ENCODE measurements around the gene VPREB3. TPM values are rescaled to one million over a fixed set of nuclear protein-coding genes. Genes with fewer than 3 reads are reported as not detected.

Gene VPREB3
- total RNA-seq, 2 donors from 2014 or later = not detected

GRCh38 chr22:23722724-23723123 is 31.5 kb downstream of the VPREB3 start:
- Histone ChIP-seq H3K36me3 (no peaks in the 10 kb centered on the region), H3K9me3 (no peaks in the 10 kb centered on the region), H3K4me1 (replicated peaks) (no peaks in the 10 kb centered on the region), H3K27me3 (replicated peaks; ENCODE audit: insufficient read depth) (no peaks in the 10 kb centered on the region), H3K4me3 (no peak overlapping the region), H3K27ac (no peak overlapping the region)
- 85% methylated on average over 2 of the region's 2 CpGs for WGBS
- TF ChIP-seq POLR2A (IDR thresholded peaks at IDR 0.05) (no peak), POLR2AphosphoS5 (IDR thresholded peaks at IDR 0.05) (no peak)
- TF ChIP-seq, protein P1, sequence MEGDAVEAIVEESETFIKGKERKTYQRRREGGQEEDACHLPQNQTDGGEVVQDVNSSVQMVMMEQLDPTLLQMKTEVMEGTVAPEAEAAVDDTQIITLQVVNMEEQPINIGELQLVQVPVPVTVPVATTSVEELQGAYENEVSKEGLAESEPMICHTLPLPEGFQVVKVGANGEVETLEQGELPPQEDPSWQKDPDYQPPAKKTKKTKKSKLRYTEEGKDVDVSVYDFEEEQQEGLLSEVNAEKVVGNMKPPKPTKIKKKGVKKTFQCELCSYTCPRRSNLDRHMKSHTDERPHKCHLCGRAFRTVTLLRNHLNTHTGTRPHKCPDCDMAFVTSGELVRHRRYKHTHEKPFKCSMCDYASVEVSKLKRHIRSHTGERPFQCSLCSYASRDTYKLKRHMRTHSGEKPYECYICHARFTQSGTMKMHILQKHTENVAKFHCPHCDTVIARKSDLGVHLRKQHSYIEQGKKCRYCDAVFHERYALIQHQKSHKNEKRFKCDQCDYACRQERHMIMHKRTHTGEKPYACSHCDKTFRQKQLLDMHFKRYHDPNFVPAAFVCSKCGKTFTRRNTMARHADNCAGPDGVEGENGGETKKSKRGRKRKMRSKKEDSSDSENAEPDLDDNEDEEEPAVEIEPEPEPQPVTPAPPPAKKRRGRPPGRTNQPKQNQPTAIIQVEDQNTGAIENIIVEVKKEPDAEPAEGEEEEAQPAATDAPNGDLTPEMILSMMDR (IDR thresholded peaks at IDR 0.05) = no peak
- DNase-seq (ENCODE audit: low spot score) = no peak
- intact Hi-C loops (cut with DNase I) = no loop called here

- 55% methylated on average over 4 of the region's 4 CpGs for WGBS
- TF ChIP-seq, protein P1 (IDR thresholded peaks at IDR 0.05) = no peak
- no peak for TF ChIP-seq POLR2AphosphoS5 (IDR thresholded peaks at IDR 0.05)
- TF ChIP-seq POLR2A (IDR thresholded peaks at IDR 0.05) = no peak
- Histone ChIP-seq H3K27me3 (replicated peaks; ENCODE audit: insufficient read depth) (no peaks in the 10 kb centered on the region), H3K36me3 (no peaks in the 10 kb centered on the region), H3K9me3 (no peaks in the 10 kb centered on the region), H3K4me1 (replicated peaks) (no peaks in the 10 kb centered on the region), H3K4me3 (no peak overlapping the region), H3K27ac (no peak overlapping the region)
- intact Hi-C loops (cut with DNase I) = no loop called here
- no peak for DNase-seq (ENCODE audit: low spot score)
Measured at GRCh38 chr22:23722160-23722559, 32.1 kb downstream of the VPREB3 start.

- WGBS = 53% methylated on average over 6 of the region's 6 CpGs
- no peaks in the 10 kb centered on the region for H3K9me3 ChIP-seq
- intact Hi-C loops (cut with DNase I) = no loop called here
- no peak overlapping the region for H3K4me3 ChIP-seq
- no peaks in the 10 kb centered on the region for H3K4me1 ChIP-seq (replicated peaks)
- no peaks in the 10 kb centered on the region for H3K36me3 ChIP-seq
- no peak for DNase-seq (ENCODE audit: low spot score)
- no peak for TF ChIP-seq POLR2A (IDR thresholded peaks at IDR 0.05)
- no peak for TF ChIP-seq POLR2AphosphoS5 (IDR thresholded peaks at IDR 0.05)
- TF ChIP-seq, protein P1 (IDR thresholded peaks at IDR 0.05) = no peak
- no peaks in the 10 kb centered on the region for H3K27me3 ChIP-seq (replicated peaks; ENCODE audit: insufficient read depth)
- no peak overlapping the region for H3K27ac ChIP-seq
Measured at GRCh38 chr22:23720855-23721254, 33.4 kb downstream of the VPREB3 start.

GRCh38 chr22:23718371-23719165 is 35.7 kb downstream of the VPREB3 start:
- Histone ChIP-seq H3K36me3 (no peaks in the 10 kb centered on the region), H3K4me1 (replicated peaks) (no peaks in the 10 kb centered on the region), H3K27me3 (replicated peaks; ENCODE audit: insufficient read depth) (no peaks in the 10 kb centered on the region), H3K4me3 (no peak overlapping the region), H3K27ac (no peak overlapping the region), H3K9me3 (no peaks in the 10 kb centered on the region)
- WGBS = 82% methylated on average over 17 of the region's 17 CpGs
- intact Hi-C loops (cut with DNase I) = loop anchor here (10.0 kb wide), 1 partner anchor 436 kb away; no protein-coding TSS in a partner anchor
- DNase-seq (ENCODE audit: low spot score) = no peak
- TF ChIP-seq POLR2AphosphoS5 (IDR thresholded peaks at IDR 0.05) = no peak

- peak; percentile 81 for DNase-seq (ENCODE audit: low spot score)
- H3K4me1 ChIP-seq (replicated peaks) = no peaks in the 10 kb centered on the region
Measured at GRCh38 chr22:23716811-23717801, 37.1 kb downstream of the VPREB3 start.

More at GRCh38 chr22:23716811-23717801, 37.1 kb downstream of the VPREB3 start:
- peak overlapping the region; percentile 49 to 72 for H3K27ac ChIP-seq
- TF ChIP-seq, protein P1 (IDR thresholded peaks at IDR 0.05) = no peak
- TF ChIP-seq POLR2AphosphoS5 (IDR thresholded peaks at IDR 0.05) (peak; percentile 97), POLR2A (IDR thresholded peaks at IDR 0.05) (peak; percentile 90)
- H3K9me3 ChIP-seq = no peaks in the 10 kb centered on the region
- peak overlapping the region; percentile 82 to 91 for H3K4me3 ChIP-seq
- WGBS = 6% methylated on average over 77 of the region's 84 CpGs
- no peaks in the 10 kb centered on the region for H3K27me3 ChIP-seq (replicated peaks; ENCODE audit: insufficient read depth)
- no peaks in the 10 kb centered on the region for H3K36me3 ChIP-seq
- intact Hi-C loops (cut with DNase I) = loop anchor here (10.0 kb wide), 1 partner anchor 438 kb away; no protein-coding TSS in a partner anchor
